GM13977 (cell line): ENCODE data around the gene TNFSF9.

Experiments used
- DNase-seq: peaks from one replicate; pipeline ENCODE4 v3.0.0; 2012; ENCODE audit warnings: low spot score
- in situ Hi-C: fragments of 300-500 bp; cut with MboI; formaldehyde crosslinking; loops from one replicate; pipeline ENCODE4 v1.12.0; 2022; ENCODE audit warnings: low sequenced_read_pairs, low pct_unique_long_range_greater_than_20kb, mixed read lengths, inconsistent platforms; ENCODE audit not compliant: unreplicated experiment
- TF ChIP-seq, protein P1 (sequence below): IDR thresholded peaks from 2 replicates; pipeline ENCODE4 v1.5.1; 2012; ENCODE audit warnings: mild to moderate bottlenecking, control low read depth; ENCODE audit not compliant: insufficient read depth; ENCODE audit errors: extremely low read depth, missing control alignments

TNFSF9 gene

DNA sequence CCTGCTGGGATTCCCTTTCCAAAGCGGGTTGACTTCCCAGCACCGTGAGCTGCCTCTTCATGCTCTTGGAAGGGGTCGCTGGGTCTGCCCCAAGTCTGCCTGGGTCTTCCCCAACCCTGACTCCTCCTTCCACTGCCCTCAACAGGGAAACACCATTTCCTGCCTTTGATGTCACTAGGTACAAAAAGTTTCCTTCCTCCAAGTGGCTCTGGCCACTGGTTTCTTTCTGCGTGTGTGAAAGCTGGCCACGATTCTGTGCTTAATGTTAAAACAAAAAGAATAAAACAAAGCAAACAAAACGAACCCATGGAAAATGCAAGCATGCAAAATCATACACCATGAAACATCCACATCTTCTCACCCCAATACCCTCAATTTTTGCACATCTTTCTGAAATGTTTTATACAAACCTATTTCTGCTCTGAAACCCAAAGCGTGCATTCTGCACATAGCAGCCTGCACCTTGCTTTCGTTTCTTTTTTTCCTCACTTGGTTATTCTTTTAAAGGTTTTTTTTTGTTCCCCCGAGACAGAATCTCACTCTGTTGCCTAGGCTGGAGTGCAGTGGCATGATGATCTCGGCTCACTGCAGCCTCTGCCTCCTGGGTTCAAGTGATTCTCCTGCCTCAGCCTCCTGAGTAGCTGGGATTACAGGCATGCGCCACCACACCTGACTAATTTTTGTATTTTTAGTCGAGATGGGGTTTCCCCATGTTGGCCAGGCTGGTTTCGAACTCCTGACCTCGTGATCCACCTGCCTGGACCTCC is 12.5 kb upstream of the TNFSF9 start:
- in situ Hi-C loops, result loop anchor here (5.0 to 25.0 kb wide), 2 partner anchors 114 to 344 kb away; no protein-coding TSS in a partner anchor
- TF ChIP-seq, protein P1, sequence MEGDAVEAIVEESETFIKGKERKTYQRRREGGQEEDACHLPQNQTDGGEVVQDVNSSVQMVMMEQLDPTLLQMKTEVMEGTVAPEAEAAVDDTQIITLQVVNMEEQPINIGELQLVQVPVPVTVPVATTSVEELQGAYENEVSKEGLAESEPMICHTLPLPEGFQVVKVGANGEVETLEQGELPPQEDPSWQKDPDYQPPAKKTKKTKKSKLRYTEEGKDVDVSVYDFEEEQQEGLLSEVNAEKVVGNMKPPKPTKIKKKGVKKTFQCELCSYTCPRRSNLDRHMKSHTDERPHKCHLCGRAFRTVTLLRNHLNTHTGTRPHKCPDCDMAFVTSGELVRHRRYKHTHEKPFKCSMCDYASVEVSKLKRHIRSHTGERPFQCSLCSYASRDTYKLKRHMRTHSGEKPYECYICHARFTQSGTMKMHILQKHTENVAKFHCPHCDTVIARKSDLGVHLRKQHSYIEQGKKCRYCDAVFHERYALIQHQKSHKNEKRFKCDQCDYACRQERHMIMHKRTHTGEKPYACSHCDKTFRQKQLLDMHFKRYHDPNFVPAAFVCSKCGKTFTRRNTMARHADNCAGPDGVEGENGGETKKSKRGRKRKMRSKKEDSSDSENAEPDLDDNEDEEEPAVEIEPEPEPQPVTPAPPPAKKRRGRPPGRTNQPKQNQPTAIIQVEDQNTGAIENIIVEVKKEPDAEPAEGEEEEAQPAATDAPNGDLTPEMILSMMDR, result no peak

DNA sequence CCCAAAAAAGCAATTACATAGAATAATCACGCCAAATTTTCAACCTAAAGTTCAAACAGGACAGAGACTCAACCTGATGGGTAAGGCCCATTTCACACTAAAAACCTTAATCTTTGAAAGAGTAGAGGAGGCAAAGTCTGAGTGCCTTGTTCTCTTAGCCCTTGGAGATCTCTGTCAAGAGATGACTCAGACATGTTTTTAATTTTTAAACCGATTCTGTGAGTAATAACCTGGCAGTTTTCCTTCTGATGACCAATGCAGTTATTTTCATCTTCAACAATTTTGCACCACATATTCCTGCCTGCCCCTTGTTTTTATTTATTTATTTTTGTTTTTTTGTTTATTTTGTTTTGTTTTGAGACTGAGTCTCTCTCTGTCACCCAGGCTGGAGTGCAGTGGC is 11.5 kb upstream of the TNFSF9 start:
- peak; percentile 40 for DNase-seq
- TF ChIP-seq, protein P1, result no peak
- in situ Hi-C loops, result loop anchor here (5.0 to 25.0 kb wide), 2 partner anchors 113 to 343 kb away; no protein-coding TSS in a partner anchor

More for the DNA sequence above, 12.5 kb upstream of the TNFSF9 start:
- DNase-seq, result peak; percentile 75

DNA sequence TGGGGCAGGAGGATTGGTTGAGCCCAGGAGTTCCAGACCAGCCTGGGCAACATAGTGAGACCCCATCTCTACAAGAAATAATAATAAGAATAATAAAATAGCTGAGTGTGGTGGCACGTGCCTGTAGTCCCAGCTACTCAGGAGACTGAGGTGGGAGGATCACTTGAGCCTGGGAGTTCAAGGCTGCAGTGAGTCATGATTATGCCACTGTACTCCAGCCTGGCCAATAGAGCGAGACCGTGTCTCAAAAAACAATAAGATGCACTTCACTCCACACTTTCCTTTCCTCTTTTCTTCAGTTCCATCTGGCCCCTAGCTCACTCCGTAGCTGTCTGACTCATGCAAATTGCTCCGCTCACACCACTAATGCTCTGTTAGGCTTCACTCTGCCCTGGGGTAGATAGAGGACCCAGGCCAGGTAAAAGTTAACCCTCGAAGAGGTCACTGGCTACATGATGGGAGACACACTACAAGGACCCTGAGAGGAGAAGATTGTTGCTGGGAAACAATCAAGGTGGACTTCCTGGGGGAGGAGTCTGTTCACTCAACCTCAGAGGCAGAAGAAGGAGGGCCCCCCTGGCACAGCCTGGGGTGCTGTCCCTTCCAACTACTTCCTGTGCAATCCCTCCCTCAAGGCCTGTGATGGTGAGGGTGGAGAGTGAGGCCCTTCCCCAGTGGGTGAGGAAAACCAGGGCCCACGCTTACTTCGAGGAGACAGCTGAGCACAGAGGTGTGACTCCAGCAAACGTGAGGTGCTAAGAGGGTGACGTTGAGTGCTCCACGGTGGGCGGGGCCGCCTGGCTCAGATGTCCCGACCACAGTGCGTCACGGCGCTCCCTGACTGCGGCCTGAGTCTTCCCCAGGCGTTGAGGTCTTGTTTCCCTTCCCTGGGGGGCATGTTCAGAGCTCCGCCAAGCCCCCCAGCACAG is 8.8 kb upstream of the TNFSF9 start:
- no peak for DNase-seq
- TF ChIP-seq, protein P1, result no peak
- in situ Hi-C loops, result loop anchor here (10.0 to 25.0 kb wide), 2 partner anchors 213 to 340 kb away; partner anchors contain the start of genes GPR108 and TRIP10

DNA sequence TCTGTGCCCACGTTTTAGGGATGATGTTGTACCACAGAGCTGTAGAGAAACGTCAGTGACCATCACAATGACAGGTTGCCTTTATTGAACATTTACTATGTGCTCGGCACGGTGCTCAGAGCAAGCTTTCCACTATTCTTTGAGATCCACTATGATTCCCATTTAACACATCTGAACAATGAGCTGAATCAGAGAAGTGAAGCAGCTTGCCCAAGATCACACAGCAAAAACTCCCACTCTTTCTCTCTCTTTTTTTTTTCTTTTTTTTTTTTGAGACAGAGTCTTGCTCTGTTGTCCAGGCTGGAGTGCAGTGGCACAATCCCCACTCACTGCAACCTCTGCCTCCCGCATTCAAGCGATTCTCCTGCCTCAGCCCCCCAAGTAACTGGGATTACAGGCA is 8.1 kb upstream of the TNFSF9 start:
- no peak for DNase-seq
- TF ChIP-seq, protein P1, result no peak
- in situ Hi-C loops, result loop anchor here (10.0 to 25.0 kb wide), 2 partner anchors 212 to 340 kb away; partner anchors contain the start of genes GPR108 and TRIP10

DNA sequence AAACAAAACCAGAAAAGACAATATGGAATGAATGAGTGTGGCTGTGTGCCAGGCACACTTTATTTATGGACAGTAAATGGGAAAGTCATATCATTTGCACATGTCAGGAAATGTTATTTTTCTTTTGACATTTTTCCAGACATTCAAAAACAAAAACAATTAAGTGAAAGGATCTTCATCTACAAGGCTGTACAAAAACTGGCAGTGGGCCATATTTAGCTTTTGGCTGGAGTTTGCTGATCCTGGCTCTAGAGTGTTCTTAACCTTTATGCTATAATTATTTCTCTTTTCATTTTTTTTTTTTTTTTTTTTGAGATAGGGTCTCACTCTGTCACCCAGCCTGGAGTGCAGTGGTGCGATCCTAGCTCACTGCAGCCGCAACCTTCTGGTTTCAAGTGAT is 6.5 kb upstream of the TNFSF9 start:
- in situ Hi-C loops, result loop anchor here (10.0 to 25.0 kb wide), 2 partner anchors 210 to 338 kb away; partner anchors contain the start of genes GPR108 and TRIP10
- TF ChIP-seq, protein P1, result no peak
- no peak for DNase-seq

DNA sequence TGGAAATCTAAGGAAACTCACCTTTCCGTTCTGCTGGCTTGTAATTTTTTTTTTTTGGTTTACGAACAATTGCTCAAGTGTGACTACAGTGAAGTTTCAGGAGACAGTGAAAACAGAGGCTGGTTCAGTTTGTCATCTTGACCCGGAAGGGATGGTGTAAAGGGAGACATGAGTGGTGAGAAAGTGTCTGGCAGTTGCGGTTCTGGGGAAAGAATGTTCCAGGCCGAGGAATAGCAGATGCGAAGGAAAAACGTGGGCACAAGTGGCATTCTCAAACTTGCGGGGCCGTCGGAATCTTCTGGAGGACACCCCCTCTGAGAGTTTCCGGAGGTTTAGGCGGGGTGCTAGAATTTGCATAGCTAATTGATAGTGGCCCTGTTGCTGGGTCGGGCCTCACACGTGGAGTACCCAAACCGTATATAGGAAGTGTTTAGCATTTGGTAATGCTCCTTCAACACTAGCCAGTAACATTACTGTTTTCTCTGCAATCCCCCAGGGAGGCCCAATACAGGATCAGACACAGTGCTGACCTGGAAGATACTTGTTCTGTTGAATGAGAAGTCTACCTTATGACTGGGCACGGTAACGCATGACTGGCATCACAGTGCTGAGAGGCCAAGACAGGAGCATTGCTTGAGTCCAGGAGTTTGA is 2.8 kb upstream of the TNFSF9 start:
- in situ Hi-C loops, result loop anchor here (10.0 kb wide), 1 partner anchor 207 kb away; the partner anchor contains the start of genes GPR108 and TRIP10
- DNase-seq, result peak; percentile 84
- TF ChIP-seq, protein P1, result no peak
